Left lung (tissue), 10 donors: ENCODE data around the gene PPP1R3E. TPM values are rescaled to one million over a fixed set of nuclear protein-coding genes. Genes with fewer than 3 reads are reported as not detected.
"Not testable (repeated sequence)": the region's sequence is repeated elsewhere in the genome, so short reads cannot be mapped to it uniquely, and the experiment has no call there.

ENCODE experiments used
- ATAC-seq: fragments of 200-7000 bp; cut with Tn5 transposase; one replicate; pipeline ENCODE4 v1.9.1; 2020; ENCODE audit warnings: moderate library complexity
- DNase-seq, 4 donors: peaks; one replicate each; pipeline ENCODE4 v3.0.0-alpha.2; 2013 to 2020
- H3K27ac ChIP-seq, 2 donors: fragments of 200-600 bp; sonication (generic) in 1 of 2; one replicate each; pipeline versions ENCODE4 v1.5.0 to v1.8.0; 2020 to 2021
- H3K27me3 ChIP-seq, 2 donors: fragments of 200-600 bp; sonication (generic) in 1 of 2; one replicate each; pipeline versions ENCODE4 v1.5.0 to v1.8.0; 2020 to 2021
- H3K36me3 ChIP-seq, 2 donors: fragments of 200-600 bp; sonication (generic) in 1 of 2; one replicate each; pipeline versions ENCODE4 v1.5.0 to v1.8.0; 2020 to 2021
- H3K4me1 ChIP-seq, 2 donors: fragments of 200-600 bp; one replicate each; pipeline ENCODE4 v1.8.0; 2021
- H3K4me3 ChIP-seq, 2 donors: fragments of 200-600 bp; sonication (generic) in 1 of 2; one replicate each; pipeline versions ENCODE4 v1.5.0 to v1.8.0; 2020 to 2021; ENCODE audit warnings: mild to moderate bottlenecking in 1 of 2
- H3K9me3 ChIP-seq, 2 donors: fragments of 200-600 bp; sonication (generic) in 1 of 2; one replicate each; pipeline versions ENCODE4 v1.5.0 to v1.8.0; 2020 to 2021
- intact Hi-C, 2 donors: fragments of 100-400 bp; cut with DNase I; formaldehyde crosslinking; loops; one replicate each; pipeline versions ENCODE4 v1.11.2 to v1.14.2; 2022
- polyA plus RNA-seq, 6 donors: library from polyadenylated mRNA; unstranded; fragments of 120-200 nt; gene quantifications; one replicate each; pipeline ENCODE4 v1.2.1, GENCODE V29; 2013; ENCODE audit not compliant: insufficient read length in 6 of 6
- total RNA-seq, 2 donors: library from RNA; stranded (reverse); fragmentation: NEBNext Ultra II Directional; extraction: Animal tissue kit (Norgen Biotek cat#: 25700); gene quantifications; one replicate each; pipeline ENCODE4 v1.2.1, GENCODE V29; 2021
- TF ChIP-seq, protein P1 (sequence below), 2 donors: fragments of 200-600 bp; sonication (generic) in 1 of 2; IDR thresholded peaks; one replicate each; pipeline versions ENCODE4 v1.5.0 to v1.8.0; 2021; ENCODE audit warnings: antibody characterized with exemption in 2 of 2
- donor health status: DM: no; HTN: yes; CAD: no.
- donor health status: DM: no; HTN: no; CAD: no.

The PPP1R3E gene
- total and polyA plus RNA-seq, 8 donors = 11.3 to 24.5 (median 19.7) TPM

DNA sequence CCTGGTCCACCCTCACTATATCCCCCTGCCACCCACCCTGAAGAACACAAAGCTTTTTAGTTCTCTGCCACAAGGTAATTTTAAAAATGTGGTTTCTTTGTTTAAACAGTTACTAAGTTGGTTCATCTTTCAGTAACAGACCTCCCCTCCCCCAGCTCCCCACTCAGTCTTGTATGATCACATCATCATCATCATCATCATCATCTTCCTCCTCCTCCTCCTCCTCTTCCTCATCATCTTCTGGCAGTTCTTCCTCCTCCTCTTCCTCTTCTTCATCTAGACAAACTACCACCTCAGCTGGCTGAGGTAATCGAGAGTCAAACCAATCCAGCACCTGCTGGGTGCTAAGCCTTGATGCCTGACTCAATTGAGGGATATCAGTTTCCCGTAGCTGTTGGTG is 27.2 kb downstream of the PPP1R3E start:
- Histone ChIP-seq H3K4me1 (no peaks in the 10 kb centered on the region), H3K36me3 (peaks cover 0 to 22% of the 10 kb centered on the region in 2 donors), H3K4me3 (no peak overlapping the region), H3K9me3 (no peaks in the 10 kb centered on the region), H3K27me3 (no peaks in the 10 kb centered on the region), H3K27ac (no peak overlapping the region)
- intact Hi-C loops = no loop called here
- no peak for ATAC-seq
- DNase-seq = no peak
- TF ChIP-seq, protein P1, sequence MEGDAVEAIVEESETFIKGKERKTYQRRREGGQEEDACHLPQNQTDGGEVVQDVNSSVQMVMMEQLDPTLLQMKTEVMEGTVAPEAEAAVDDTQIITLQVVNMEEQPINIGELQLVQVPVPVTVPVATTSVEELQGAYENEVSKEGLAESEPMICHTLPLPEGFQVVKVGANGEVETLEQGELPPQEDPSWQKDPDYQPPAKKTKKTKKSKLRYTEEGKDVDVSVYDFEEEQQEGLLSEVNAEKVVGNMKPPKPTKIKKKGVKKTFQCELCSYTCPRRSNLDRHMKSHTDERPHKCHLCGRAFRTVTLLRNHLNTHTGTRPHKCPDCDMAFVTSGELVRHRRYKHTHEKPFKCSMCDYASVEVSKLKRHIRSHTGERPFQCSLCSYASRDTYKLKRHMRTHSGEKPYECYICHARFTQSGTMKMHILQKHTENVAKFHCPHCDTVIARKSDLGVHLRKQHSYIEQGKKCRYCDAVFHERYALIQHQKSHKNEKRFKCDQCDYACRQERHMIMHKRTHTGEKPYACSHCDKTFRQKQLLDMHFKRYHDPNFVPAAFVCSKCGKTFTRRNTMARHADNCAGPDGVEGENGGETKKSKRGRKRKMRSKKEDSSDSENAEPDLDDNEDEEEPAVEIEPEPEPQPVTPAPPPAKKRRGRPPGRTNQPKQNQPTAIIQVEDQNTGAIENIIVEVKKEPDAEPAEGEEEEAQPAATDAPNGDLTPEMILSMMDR (IDR thresholded peaks at IDR 0.05) = no peak

DNA sequence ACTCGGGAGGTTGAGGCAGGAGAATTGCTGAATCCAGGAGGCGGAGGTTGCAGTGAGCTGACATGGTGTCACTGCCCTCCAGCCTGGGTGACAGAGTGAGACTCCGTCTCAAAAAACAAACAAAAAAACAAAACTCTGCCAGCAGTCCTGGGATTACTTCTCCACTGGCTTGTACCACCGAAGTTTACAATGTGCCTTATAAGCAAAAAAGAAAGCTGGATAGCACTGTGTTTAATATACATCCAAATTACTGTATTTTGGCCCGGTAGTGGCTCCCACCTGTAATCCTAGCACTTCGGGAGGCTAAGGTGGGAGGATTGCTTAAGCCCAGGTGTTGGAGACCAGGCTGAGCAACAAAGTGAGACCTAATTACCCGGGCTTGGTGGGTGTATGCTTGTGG is 33.5 kb downstream of the PPP1R3E start:
- H3K4me3 ChIP-seq = no peak overlapping the region
- H3K36me3 ChIP-seq = no peaks in the 10 kb centered on the region
- H3K27me3 ChIP-seq = no peaks in the 10 kb centered on the region
- intact Hi-C loops = no loop called here
- ATAC-seq (no peak), DNase-seq (no peak)
- TF ChIP-seq, protein P1 (IDR thresholded peaks at IDR 0.05) = no peak
- no peaks in the 10 kb centered on the region for H3K9me3 ChIP-seq
- H3K4me1 ChIP-seq = no peaks in the 10 kb centered on the region
- H3K27ac ChIP-seq = no peak overlapping the region

DNA sequence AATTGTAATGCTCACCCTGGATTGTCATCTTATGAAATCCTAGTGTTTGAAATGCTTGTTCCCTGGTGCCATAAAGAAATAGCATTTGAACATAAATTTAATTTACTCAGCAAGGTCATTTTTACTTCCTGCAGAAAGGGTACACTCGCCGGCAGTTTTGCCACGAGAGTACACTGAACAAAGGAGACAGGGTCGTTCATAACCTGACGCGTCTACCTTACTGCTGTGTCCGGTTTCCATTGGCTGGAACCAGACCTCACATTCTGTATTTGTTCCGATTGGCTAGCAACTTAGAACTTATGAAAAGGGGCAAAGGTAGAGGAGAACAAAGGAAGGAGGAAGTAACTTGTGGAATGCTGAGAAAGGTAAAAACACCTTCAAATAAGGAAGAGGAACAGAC is 41.8 kb downstream of the PPP1R3E start:
- intact Hi-C loops, H3K27ac ChIP-seq, H3K36me3 ChIP-seq, H3K4me3 ChIP-seq, H3K4me1 ChIP-seq, H3K9me3 ChIP-seq, DNase-seq, ATAC-seq: not testable (repeated sequence)
- peaks cover 0 to 14% of the 10 kb centered on the region in 2 donors for H3K27me3 ChIP-seq

DNA sequence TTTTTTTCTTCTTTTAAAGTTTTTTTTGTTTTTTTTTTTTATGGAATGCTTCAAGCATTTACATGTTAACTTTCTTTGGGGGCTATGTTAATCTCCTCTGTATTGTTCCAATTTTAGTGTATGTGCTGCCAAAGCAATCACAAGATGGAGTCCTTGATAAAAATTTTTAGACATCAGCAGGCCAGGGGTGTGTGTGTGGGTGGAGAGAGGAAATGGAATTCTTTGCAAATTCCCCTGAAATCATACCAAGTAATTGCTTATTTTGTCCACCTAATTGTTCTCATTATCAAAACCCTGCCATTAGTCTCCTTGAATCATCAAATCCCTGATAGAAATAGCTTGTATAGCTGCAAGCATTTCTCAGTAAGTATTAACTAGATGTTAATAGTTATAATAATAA is 43.2 kb downstream of the PPP1R3E start:
- TF ChIP-seq, protein P1 (IDR thresholded peaks at IDR 0.05) = no peak
- peaks cover 0 to 14% of the 10 kb centered on the region in 2 donors for H3K27me3 ChIP-seq

DNA sequence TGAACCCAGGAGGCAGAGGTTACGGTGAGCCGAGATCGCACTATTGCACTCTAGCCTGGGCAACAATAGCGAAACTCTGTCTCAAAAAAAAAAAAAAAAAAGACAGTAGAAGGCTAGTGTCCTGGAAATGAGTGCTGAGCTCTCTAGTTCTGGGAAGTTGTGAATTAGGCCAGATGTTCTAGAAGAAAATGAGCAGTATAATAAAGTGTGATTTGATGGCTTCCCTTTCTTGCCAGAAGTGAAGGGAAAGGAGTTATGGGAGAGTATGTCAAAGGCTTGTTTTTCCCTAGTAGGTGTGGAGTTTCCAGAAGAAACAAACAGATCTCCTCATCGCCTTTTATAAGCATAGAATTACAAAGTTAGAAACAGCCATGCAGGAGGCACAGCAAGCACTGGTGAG is 44.4 kb downstream of the PPP1R3E start:
- H3K9me3 ChIP-seq = no peaks in the 10 kb centered on the region
- H3K4me3 ChIP-seq = no peak overlapping the region
- DNase-seq = peak in 1 of 4 donors; percentile 27
- no peaks in the 10 kb centered on the region for H3K36me3 ChIP-seq
- intact Hi-C loops = no loop called here
- no peak overlapping the region for H3K27ac ChIP-seq
- TF ChIP-seq, protein P1 (IDR thresholded peaks at IDR 0.05) = no peak
- H3K27me3 ChIP-seq = peaks cover 0 to 8% of the 10 kb centered on the region in 2 donors
- H3K4me1 ChIP-seq = no peaks in the 10 kb centered on the region
- no peak for ATAC-seq

More for the DNA sequence above, 43.2 kb downstream of the PPP1R3E start:
- ATAC-seq (no peak), DNase-seq (no peak)
- H3K4me3 ChIP-seq = no peak overlapping the region
- no peaks in the 10 kb centered on the region for H3K36me3 ChIP-seq
- no peak overlapping the region for H3K27ac ChIP-seq
- H3K9me3 ChIP-seq = no peaks in the 10 kb centered on the region
- intact Hi-C loops = no loop called here
- no peaks in the 10 kb centered on the region for H3K4me1 ChIP-seq
